DOHH2 (cell line): Measurements from ENCODE around the gene CHST1.

ENCODE experiments used
- H3F3A ChIP-seq: fragments of 200-600 bp; sonication (generic), shearing (Covaris generic); 2 replicates; pipeline ENCODE4 v1.6.0; 2016; ENCODE audit warnings: antibody characterized with exemption, mild to moderate bottlenecking; ENCODE audit not compliant: control insufficient read depth, insufficient read depth
- H3K27ac ChIP-seq: fragments of 200-600 bp; sonication (generic); 2 replicates; pipeline ENCODE4 v1.5.1; 2014; ENCODE audit warnings: low read depth, mild to moderate bottlenecking, low read length, moderate library complexity
- H3K27me3 ChIP-seq: fragments of 200-600 bp; sonication (generic); 2 replicates; pipeline ENCODE4 v1.6.1; 2014; ENCODE audit warnings: mild to moderate bottlenecking, low read length, mixed read lengths; ENCODE audit not compliant: control insufficient read depth
- H3K36me3 ChIP-seq: fragments of 200-600 bp; sonication (generic); 2 replicates; pipeline ENCODE4 v1.6.1; 2014; ENCODE audit warnings: mild to moderate bottlenecking, low read length, moderate library complexity, mixed read lengths; ENCODE audit not compliant: control insufficient read depth
- H3K4me1 ChIP-seq: fragments of 200-600 bp; sonication (generic); 2 replicates; pipeline ENCODE4 v1.6.1; 2014; ENCODE audit warnings: mild to moderate bottlenecking, low read length, mixed read lengths; ENCODE audit not compliant: control insufficient read depth
- H3K4me2 ChIP-seq: fragments of 200-600 bp; sonication (generic); 2 replicates; pipeline ENCODE4 v1.6.0; 2014; ENCODE audit warnings: mild to moderate bottlenecking, low read length, moderate library complexity
- H3K4me3 ChIP-seq: fragments of 200-600 bp; sonication (generic); 2 replicates; pipeline ENCODE4 v1.5.1; 2014; ENCODE audit warnings: mild to moderate bottlenecking, low read length, mixed read lengths
- H3K79me2 ChIP-seq: fragments of 200-600 bp; sonication (generic); 2 replicates; pipeline ENCODE4 v1.6.1; 2014; ENCODE audit warnings: mild to moderate bottlenecking, low read length, mixed read lengths; ENCODE audit not compliant: control insufficient read depth
- H3K9me2 ChIP-seq: fragments of 200-600 bp; sonication (generic); replicated peaks from 2 replicates; pipeline ENCODE4 v1.6.1; 2014; ENCODE audit warnings: mild to moderate bottlenecking, low read length, mixed read lengths; ENCODE audit not compliant: control insufficient read depth
- H3K9me3 ChIP-seq: fragments of 200-600 bp; sonication (generic); 2 replicates; pipeline ENCODE4 v1.6.1; 2014; ENCODE audit warnings: antibody characterized with exemption, low read length, mixed read lengths; ENCODE audit not compliant: control insufficient read depth, insufficient read depth
- H4K20me1 ChIP-seq: fragments of 200-600 bp; sonication (generic); 2 replicates; pipeline ENCODE4 v1.6.0; 2014; ENCODE audit warnings: low read depth, mild to moderate bottlenecking, antibody characterized with exemption, low read length, moderate library complexity; ENCODE audit not compliant: control insufficient read depth, insufficient read depth
- CTCF ChIP-seq: fragments of 200-600 bp; sonication (generic); IDR thresholded peaks from one replicate; pipeline ENCODE4 v1.5.1; 2014; ENCODE audit warnings: antibody characterized with exemption, mild to moderate bottlenecking, low read depth, low read length; ENCODE audit not compliant: poor library complexity, severe bottlenecking
- EZH2phosphoT487 ChIP-seq: fragments of 200-600 bp; sonication (generic); IDR thresholded peaks from 2 replicates; pipeline ENCODE4 v1.6.1; 2017; ENCODE audit warnings: borderline replicate concordance, mild to moderate bottlenecking, antibody characterized with exemption, low read length, moderate library complexity, mixed read lengths

Gene CHST1

DNA sequence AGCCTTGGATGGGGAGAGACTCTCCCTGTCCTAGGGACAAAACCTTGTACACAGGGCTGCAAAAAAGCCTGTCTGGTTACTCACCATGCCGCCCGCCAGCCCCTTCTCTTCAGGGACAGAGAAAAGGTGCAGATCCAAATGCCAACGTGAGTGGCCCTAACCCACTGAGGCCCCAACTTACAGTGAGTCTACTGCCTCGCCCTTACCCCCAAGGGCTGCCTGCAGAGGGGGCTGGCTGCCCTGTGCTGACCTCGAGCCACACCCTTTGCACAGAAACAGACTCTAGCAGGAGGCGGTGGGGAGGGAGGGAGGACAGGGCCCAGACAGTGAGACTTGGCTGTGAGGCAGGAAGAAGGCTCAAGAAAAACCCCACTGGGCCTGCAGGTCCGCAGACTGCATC, 13.6 kb upstream of the CHST1 start:
- no peak for TF ChIP-seq EZH2phosphoT487
- TF ChIP-seq CTCF: no peak
- Histone ChIP-seq H3K9me3 (no peaks in the 10 kb centered on the region), H3K9me2 (no peaks in the 10 kb centered on the region), H4K20me1 (no peaks in the 10 kb centered on the region), H3K79me2 (no peaks in the 10 kb centered on the region), H3K4me1 (no peaks in the 10 kb centered on the region), H3F3A (no peaks in the 10 kb centered on the region), H3K27ac (no peak overlapping the region), H3K4me3 (no peak overlapping the region), H3K27me3 (0 out of 2 replicates have a peak, but pooled peaks cover 4% of the 10 kb centered on the region), H3K36me3 (no peaks in the 10 kb centered on the region), H3K4me2 (no peak overlapping the region)

- Histone ChIP-seq H3K9me3 (no peaks in the 10 kb centered on the region), H3K4me3 (no peak overlapping the region), H3K9me2 (no peaks in the 10 kb centered on the region), H3K36me3 (no peaks in the 10 kb centered on the region), H3K4me1 (no peaks in the 10 kb centered on the region), H3K27ac (no peak overlapping the region), H3K79me2 (no peaks in the 10 kb centered on the region), H3K27me3 (no peaks in the 10 kb centered on the region), H4K20me1 (no peaks in the 10 kb centered on the region), H3K4me2 (no peak overlapping the region), H3F3A (no peaks in the 10 kb centered on the region)
- no peak for TF ChIP-seq CTCF
Measured at GRCh38 chr11:45677770-45678512, 12.5 kb upstream of the CHST1 start.

GRCh38 chr11:45676522-45677095, 11.2 kb upstream of the CHST1 start:
- H3K27ac ChIP-seq: no peak overlapping the region
- no peaks in the 10 kb centered on the region for H3K9me3 ChIP-seq
- H3K4me1 ChIP-seq: no peaks in the 10 kb centered on the region
- no peaks in the 10 kb centered on the region for H3F3A ChIP-seq
- no peaks in the 10 kb centered on the region for H4K20me1 ChIP-seq
- H3K9me2 ChIP-seq: no peaks in the 10 kb centered on the region
- H3K4me3 ChIP-seq: no peak overlapping the region
- H3K36me3 ChIP-seq: no peaks in the 10 kb centered on the region
- no peak for TF ChIP-seq EZH2phosphoT487
- no peak for TF ChIP-seq CTCF
- no peaks in the 10 kb centered on the region for H3K27me3 ChIP-seq
- H3K79me2 ChIP-seq: no peaks in the 10 kb centered on the region
- no peak overlapping the region for H3K4me2 ChIP-seq
